Naive B cell (primary cell): ENCODE data around the gene ZNF133. TPM values are rescaled to one million over a fixed set of nuclear protein-coding genes. Genes with fewer than 3 reads are reported as not detected.
"Not testable (repeated sequence)": the region's sequence is repeated elsewhere in the genome, so short reads cannot be mapped to it uniquely, and the experiment has no call there.

Experiments used
- ATAC-seq, 2 donors: fragments of 150-1000 bp; cut with Tn5 transposase; 2 replicates each; pipeline ENCODE4 v1.10.0; 2021; ENCODE audit warnings: low read depth in 2 of 2, mild to moderate bottlenecking in 2 of 2, moderate library complexity in 2 of 2
- DNase-seq: peaks from one replicate; pipeline ENCODE4 v3.0.0; 2022
- H3K27ac Mint-ChIP-seq, 6 donors: one replicate each; pipeline ENCODE4 v1.8.0; 2020 to 2022; ENCODE audit warnings: mild to moderate bottlenecking in 6 of 6, mixed read lengths in 6 of 6, moderate library complexity in 5 of 6, inconsistent platforms in 2 of 6
- H3K27me3 Mint-ChIP-seq, 3 donors: one replicate each; pipeline ENCODE4 v1.8.0; 2021 to 2022; ENCODE audit warnings: mixed read lengths in 3 of 3, mild to moderate bottlenecking in 1 of 3
- H3K36me3 Mint-ChIP-seq, 2 donors: one replicate each; pipeline ENCODE4 v1.8.0; 2020 to 2022; ENCODE audit warnings: mixed read lengths in 2 of 2, inconsistent platforms in 1 of 2, mild to moderate bottlenecking in 1 of 2
- H3K4me1 Mint-ChIP-seq, 3 donors: one replicate each; pipeline ENCODE4 v1.8.0; 2020 to 2022; ENCODE audit warnings: mixed read lengths in 3 of 3, inconsistent platforms in 1 of 3, mild to moderate bottlenecking in 1 of 3, moderate library complexity in 1 of 3
- H3K4me3 Mint-ChIP-seq, 8 donors: one replicate each; pipeline ENCODE4 v1.8.0; 2020 to 2022; ENCODE audit warnings: mild to moderate bottlenecking in 8 of 8, mixed read lengths in 8 of 8, moderate library complexity in 8 of 8, inconsistent platforms in 2 of 8
- H3K9me3 Mint-ChIP-seq, 7 donors: one replicate each; pipeline ENCODE4 v1.8.0; 2020 to 2022; ENCODE audit warnings: mixed read lengths in 7 of 7, mild to moderate bottlenecking in 5 of 7, inconsistent platforms in 2 of 7, moderate library complexity in 1 of 7
- polyA plus RNA-seq, 6 donors: library from polyadenylated mRNA; unstranded; fragments of 300-500 nt; fragmentation: Illumina TruSeq; gene quantifications; one replicate each; pipeline ENCODE4 v1.2.3, GENCODE V29; 2021; ENCODE audit warnings: low read depth in 6 of 6

Gene ZNF133
- polyA plus RNA-seq, 6 donors from 2014 or later, result 4.1 to 15.2 (median 8.6) TPM

DNA sequence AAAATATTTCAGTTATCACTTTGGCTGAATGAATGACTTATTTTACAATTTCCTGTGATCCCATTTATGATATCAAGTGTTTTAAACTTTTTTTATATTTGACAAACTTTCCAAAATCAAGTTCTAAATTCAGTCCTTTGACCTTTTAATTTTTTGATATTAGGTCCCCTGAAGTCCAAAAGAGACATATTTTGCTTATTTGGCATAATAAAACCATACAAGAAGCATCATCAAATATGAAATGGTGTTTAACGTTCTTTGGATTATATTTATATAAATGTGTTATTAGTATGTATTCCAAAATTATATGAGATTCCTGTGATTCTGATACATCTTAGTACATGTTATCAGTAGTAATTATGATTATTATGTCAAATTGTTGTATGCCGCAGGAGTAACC lies 38.7 kb downstream of the ZNF133 start:
- Mint-ChIP-seq H3K27me3 (peaks cover 0 to 4% (median 0%) of the 10 kb centered on the region in 3 donors), H3K36me3 (peaks cover 0 to 20% of the 10 kb centered on the region in 2 donors), H3K4me1 (no peaks in the 10 kb centered on the region), H3K9me3 (peaks cover 5 to 36% (median 27%) of the 10 kb centered on the region in 7 donors), H3K4me3 (no peak overlapping the region), H3K27ac (no peak overlapping the region)
- no peak for ATAC-seq
- DNase-seq, result no peak

DNA sequence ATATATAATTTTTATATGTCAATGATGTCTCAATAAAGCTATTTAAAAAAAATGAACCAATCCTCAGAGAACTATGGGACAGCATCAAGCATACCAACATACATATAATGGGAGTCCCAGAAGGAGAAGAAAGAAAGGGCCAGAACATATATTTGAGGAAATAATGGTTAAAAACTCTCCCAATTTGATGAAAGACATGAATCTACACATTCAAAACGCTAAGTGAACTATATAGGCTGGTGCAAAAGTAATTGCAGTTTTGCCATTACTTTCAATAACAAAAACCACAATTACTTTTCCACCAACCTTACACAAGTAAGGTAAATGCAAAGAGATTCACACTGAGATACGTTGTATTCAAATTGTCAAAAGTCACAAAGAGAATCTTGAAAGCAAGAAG lies 43.4 kb downstream of the ZNF133 start:
- peaks cover 0 to 6% (median 4%) of the 10 kb centered on the region in 3 donors for H3K27me3 Mint-ChIP-seq
- peaks cover 0 to 27% of the 10 kb centered on the region in 2 donors for H3K36me3 Mint-ChIP-seq
- no peak overlapping the region for H3K27ac Mint-ChIP-seq
- H3K4me3 Mint-ChIP-seq, result no peak overlapping the region
- DNase-seq (no peak), ATAC-seq (no peak)
- no peaks in the 10 kb centered on the region for H3K4me1 Mint-ChIP-seq
- peaks cover 14 to 62% (median 56%) of the 10 kb centered on the region in 7 donors for H3K9me3 Mint-ChIP-seq

DNA sequence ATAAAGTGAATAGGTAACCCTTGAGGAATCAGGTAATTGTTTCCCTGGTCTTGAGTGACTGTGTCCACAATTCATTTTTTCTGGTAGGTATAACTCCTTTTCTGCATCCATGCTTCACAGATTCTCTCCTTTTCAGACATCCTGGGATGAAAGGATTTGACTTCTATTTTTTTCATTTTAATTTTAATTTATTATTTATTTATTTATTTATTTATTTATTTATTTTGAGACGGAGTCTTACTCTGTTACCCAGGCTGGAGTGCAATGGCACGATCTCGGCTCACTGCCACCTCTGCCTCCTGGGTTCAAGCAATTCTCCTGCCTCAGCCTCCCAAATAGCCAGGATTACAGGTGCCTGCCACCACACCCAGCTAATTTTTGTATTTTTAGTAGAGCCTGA lies 61.4 kb downstream of the ZNF133 start:
- H3K4me3 Mint-ChIP-seq, H3K36me3 Mint-ChIP-seq, H3K9me3 Mint-ChIP-seq, H3K27ac Mint-ChIP-seq, H3K4me1 Mint-ChIP-seq, ATAC-seq, DNase-seq: not testable (repeated sequence)
- H3K27me3 Mint-ChIP-seq, result peaks cover 15 to 36% (median 23%) of the 10 kb centered on the region in 3 donors

DNA sequence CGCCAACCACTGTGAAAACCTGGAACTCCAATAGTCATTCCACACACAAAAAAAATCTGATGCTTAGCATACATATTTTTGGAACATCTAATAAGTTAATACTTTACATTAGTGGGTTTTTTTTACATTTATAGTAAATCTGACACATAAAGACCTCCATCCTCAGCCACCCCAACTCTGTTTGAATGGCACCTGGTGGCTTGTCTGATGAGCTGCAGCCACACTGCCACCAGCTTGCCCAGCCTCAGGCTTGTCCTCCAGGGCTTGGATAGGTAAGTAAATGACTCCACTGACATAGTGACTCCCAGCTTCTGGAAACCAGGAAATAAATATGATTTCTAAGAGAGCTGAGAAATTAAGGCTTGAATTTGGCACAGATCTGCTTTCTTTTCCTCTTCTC lies 71.5 kb downstream of the ZNF133 start:
- Mint-ChIP-seq H3K36me3 (peaks cover 0 to 5% of the 10 kb centered on the region in 2 donors), H3K4me1 (no peaks in the 10 kb centered on the region), H3K4me3 (no peak overlapping the region), H3K9me3 (peaks cover 2 to 11% (median 3%) of the 10 kb centered on the region in 7 donors), H3K27me3 (peaks cover 10 to 46% (median 33%) of the 10 kb centered on the region in 3 donors), H3K27ac (no peak overlapping the region)
- no peak for ATAC-seq
- DNase-seq, result no peak

DNA sequence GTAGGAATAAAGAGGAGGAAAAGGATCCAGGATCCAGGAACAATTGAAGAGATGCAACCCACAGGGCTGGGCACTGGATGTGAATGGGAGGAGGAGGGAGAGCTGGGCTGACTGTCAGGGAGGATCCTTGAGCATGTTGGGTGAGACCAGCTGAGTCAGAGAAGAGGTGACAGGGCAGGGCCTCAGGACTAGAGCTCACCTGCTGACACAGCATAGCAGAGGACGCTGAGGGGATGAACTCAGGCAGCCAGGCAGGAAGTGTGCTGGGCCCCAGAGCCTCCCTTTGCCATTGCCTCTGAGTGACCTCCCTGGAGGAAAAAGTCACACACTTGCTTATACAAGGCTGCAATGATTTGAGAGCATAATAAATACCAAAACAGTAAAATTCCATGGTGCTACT lies 72.3 kb downstream of the ZNF133 start:
- Mint-ChIP-seq H3K27me3 (peaks cover 8 to 38% (median 31%) of the 10 kb centered on the region in 3 donors), H3K27ac (no peak overlapping the region), H3K4me1 (no peaks in the 10 kb centered on the region), H3K9me3 (peaks cover 0 to 4% (median under 1%) of the 10 kb centered on the region in 7 donors), H3K4me3 (peak overlapping the region in 1 of 8 donors; percentile 7), H3K36me3 (no peaks in the 10 kb centered on the region)
- ATAC-seq (no peak), DNase-seq (no peak)

DNA sequence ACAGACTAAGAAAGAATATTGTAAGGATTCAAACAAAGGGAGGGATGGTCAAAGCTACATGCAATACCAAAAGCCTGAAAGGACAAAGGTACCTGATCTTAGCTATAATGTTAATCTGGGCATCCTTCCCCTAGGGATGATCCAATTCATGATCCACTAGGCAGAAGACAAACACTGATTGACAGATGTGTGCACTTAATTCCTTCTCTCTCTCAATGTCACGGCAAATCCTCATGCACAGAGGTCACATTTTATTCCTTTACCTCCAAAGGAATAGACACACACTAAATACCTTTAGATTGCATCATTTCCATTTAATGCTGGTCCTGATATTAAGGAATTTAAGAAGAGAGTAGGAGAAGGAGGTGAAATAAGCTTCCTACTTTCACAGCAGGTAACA lies 73.4 kb downstream of the ZNF133 start:
- Mint-ChIP-seq H3K9me3 (no peaks in the 10 kb centered on the region), H3K27me3 (peaks cover 10 to 37% (median 31%) of the 10 kb centered on the region in 3 donors), H3K4me3 (no peak overlapping the region), H3K27ac (no peak overlapping the region), H3K36me3 (no peaks in the 10 kb centered on the region), H3K4me1 (no peaks in the 10 kb centered on the region)
- DNase-seq, result no peak
- ATAC-seq, result no peak

DNA sequence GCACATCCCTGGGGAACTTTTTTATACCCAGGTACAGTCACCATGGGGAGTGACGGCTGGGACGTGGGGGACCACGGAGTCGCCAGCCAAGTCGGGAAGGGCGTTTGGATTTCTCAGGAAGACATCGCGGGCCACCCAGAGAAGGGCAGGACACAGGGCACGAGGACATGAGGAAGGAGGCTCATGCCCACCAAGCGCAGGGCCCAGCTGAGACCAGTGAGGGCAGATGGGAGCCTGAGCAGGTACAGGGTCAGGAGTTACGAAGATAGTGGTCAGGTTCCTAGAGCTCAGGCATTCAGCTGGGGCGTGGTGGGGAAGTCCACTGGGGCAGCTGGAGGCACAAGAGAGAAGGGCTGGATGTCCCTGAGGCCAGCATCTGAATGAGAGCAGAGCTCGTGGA lies 74.6 kb downstream of the ZNF133 start:
- Mint-ChIP-seq H3K4me3 (no peak overlapping the region), H3K9me3 (no peaks in the 10 kb centered on the region), H3K36me3 (no peaks in the 10 kb centered on the region), H3K27me3 (peaks cover 16 to 30% (median 26%) of the 10 kb centered on the region in 3 donors), H3K27ac (no peak overlapping the region), H3K4me1 (no peaks in the 10 kb centered on the region)
- DNase-seq, result no peak
- ATAC-seq, result no peak

DNA sequence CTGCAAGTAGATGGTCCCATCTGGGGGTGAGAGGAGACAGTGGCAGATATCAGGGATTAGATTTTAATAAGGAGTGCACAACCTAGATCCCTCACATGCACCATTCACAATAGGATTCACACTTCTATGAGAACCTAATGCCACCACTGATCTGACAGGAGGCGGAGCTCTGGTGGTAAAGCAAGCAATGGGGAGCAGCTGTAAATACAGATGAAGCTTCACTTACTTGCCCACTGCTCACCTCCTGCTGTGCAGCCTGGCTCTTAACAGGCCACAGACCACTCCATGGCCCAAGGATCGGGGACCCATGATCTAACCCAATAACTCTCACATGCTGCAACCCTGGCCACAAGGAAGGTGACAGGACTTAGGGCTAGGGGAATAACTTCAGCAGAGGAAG lies 75.4 kb downstream of the ZNF133 start:
- no peak overlapping the region for H3K27ac Mint-ChIP-seq
- H3K9me3 Mint-ChIP-seq, result peaks cover 0 to under 1% (median 0%) of the 10 kb centered on the region in 7 donors

DNA sequence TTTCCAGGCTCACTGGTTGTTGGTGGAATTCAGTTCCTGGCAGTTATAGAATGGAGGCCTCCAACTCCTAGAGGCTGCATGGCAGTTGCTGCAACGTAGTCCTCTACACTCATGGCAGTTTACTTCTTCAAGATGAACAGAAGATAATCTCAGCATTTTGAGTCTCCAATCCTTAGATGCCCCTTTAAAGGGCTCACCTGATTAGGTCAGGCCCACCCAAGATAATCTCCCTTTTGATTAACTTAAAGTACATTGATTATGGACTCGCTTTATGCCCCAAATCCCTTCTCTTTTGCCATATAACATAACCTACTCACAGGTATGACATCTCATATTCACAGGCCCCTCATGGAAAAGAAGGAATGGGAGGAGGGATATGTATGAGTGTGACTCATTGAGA lies 76.4 kb downstream of the ZNF133 start:
- H3K4me3 Mint-ChIP-seq, result peak overlapping the region in 1 of 8 donors; percentile 2
- H3K36me3 Mint-ChIP-seq, result no peaks in the 10 kb centered on the region
- DNase-seq (no peak), ATAC-seq (no peak)
- H3K4me1 Mint-ChIP-seq, result no peaks in the 10 kb centered on the region
- H3K27ac Mint-ChIP-seq, result no peak overlapping the region
- H3K9me3 Mint-ChIP-seq, result peaks cover 0 to 7% (median 0%) of the 10 kb centered on the region in 7 donors
- peaks cover 16 to 36% (median 24%) of the 10 kb centered on the region in 3 donors for H3K27me3 Mint-ChIP-seq

More for the DNA sequence above, 75.4 kb downstream of the ZNF133 start:
- no peak for DNase-seq
- Mint-ChIP-seq H3K4me1 (no peaks in the 10 kb centered on the region), H3K27me3 (peaks cover 18 to 26% (median 21%) of the 10 kb centered on the region in 3 donors), H3K4me3 (no peak overlapping the region), H3K36me3 (no peaks in the 10 kb centered on the region)
- ATAC-seq, result no peak

Other genes starting within 250 kb of the ZNF133 start
- not detected for gene OVOL2, start 230.6 kb upstream of the ZNF133 start, polyA plus RNA-seq
- gene KAT14, start 150.7 kb upstream of the ZNF133 start, polyA plus RNA-seq, result 10 to 100 TPM; 12.7 to 30.4 (median 18.3) TPM
- gene PET117, start 150.7 kb upstream of the ZNF133 start, polyA plus RNA-seq, result 10 to 100 TPM; 22.4 to 58.3 (median 33.0) TPM
- 1 to 10 TPM in 4 of 6 donors, under 1 TPM in 2; 0.65 to 1.7 (median 1.1) TPM for gene DZANK1, start 178.5 kb downstream of the ZNF133 start, polyA plus RNA-seq
- gene POLR3F, start 178.9 kb downstream of the ZNF133 start, polyA plus RNA-seq, result 10 to 100 TPM in 2 of 6 donors, 1 to 10 TPM in 4; 6.1 to 15.2 (median 8.5) TPM
- gene RBBP9, start 208.7 kb downstream of the ZNF133 start, polyA plus RNA-seq, result 10 to 100 TPM in 2 of 6 donors, 1 to 10 TPM in 4; 7.7 to 11.9 (median 10.0) TPM
- gene SEC23B, start 219.4 kb downstream of the ZNF133 start, polyA plus RNA-seq, result 10 to 100 TPM; 32.5 to 55.5 (median 39.7) TPM